ENCODE results near the gene RSPO4.

DNA sequence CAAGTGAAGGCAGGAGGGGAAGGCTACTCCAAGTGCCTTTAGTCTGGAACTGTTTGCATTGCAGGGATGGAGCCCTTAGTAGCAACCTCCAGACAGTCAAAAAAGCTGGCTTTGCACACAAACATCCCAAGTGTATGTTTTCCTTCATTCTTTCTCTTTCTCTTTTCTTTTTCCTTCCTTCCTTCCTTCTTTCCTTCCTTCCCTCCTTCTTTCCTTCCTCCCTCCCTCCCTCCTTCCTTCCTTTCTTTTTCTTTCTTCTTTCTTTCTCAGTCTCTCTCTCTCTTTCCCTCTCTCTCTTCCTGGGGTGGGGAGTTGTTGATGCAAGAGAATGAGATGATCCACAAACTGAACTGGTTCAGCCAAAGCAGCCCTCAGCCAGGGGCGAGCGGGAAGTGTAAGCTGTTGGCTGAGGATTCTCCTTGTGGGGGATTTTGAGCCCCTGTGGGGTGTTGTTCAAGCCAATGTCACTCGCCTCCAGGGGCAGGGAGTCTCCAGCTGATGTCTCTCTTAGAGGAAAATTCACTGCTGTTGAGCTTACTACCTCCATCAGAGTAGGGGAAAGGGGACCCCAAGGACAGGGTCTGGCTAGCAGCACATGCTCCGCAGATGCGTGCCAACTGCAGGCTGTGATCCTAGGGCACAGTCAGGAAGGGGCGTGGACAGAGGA is 11.7 kb downstream of the RSPO4 start:
- TF ChIP-seq, protein P1, sequence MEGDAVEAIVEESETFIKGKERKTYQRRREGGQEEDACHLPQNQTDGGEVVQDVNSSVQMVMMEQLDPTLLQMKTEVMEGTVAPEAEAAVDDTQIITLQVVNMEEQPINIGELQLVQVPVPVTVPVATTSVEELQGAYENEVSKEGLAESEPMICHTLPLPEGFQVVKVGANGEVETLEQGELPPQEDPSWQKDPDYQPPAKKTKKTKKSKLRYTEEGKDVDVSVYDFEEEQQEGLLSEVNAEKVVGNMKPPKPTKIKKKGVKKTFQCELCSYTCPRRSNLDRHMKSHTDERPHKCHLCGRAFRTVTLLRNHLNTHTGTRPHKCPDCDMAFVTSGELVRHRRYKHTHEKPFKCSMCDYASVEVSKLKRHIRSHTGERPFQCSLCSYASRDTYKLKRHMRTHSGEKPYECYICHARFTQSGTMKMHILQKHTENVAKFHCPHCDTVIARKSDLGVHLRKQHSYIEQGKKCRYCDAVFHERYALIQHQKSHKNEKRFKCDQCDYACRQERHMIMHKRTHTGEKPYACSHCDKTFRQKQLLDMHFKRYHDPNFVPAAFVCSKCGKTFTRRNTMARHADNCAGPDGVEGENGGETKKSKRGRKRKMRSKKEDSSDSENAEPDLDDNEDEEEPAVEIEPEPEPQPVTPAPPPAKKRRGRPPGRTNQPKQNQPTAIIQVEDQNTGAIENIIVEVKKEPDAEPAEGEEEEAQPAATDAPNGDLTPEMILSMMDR (IDR thresholded peaks at IDR 0.05; ENCODE audit: low read length): no peak
- no peak for TF ChIP-seq EZH2 (IDR thresholded peaks at IDR 0.05; ENCODE audit: borderline replicate concordance, low read length)

All from OCI-LY1 (cell line).